Parathyroid adenoma (tissue), 2 donors: ENCODE measurements around the gene DPP3.

ENCODE experiments used
- H2AFZ ChIP-seq: fragments of 300-600 bp; sonication (generic); one replicate; pipeline ENCODE4 v1.7.0; 2017; ENCODE audit warnings: antibody characterized with exemption, mild to moderate bottlenecking
- H3K27ac ChIP-seq: fragments of 300-600 bp; sonication (generic); one replicate; pipeline ENCODE4 v1.7.0; 2017
- H3K27me3 ChIP-seq: fragments of 300-600 bp; sonication (generic); one replicate; pipeline ENCODE4 v1.7.0; 2017; ENCODE audit warnings: low read length; ENCODE audit not compliant: control insufficient read depth, insufficient read depth
- H3K36me3 ChIP-seq: fragments of 300-600 bp; sonication (generic); one replicate; pipeline ENCODE4 v1.7.0; 2017; ENCODE audit warnings: low read length; ENCODE audit not compliant: control insufficient read depth, insufficient read depth
- H3K4me1 ChIP-seq: fragments of 300-600 bp; sonication (generic); one replicate; pipeline ENCODE4 v1.7.0; 2017; ENCODE audit warnings: control low read depth
- H3K4me2 ChIP-seq: fragments of 300-600 bp; sonication (generic); one replicate; pipeline ENCODE4 v1.7.0; 2017; ENCODE audit warnings: low read length
- H3K4me3 ChIP-seq: fragments of 300-600 bp; sonication (generic); one replicate; pipeline ENCODE4 v1.7.0; 2017; ENCODE audit warnings: low read depth, low read length
- H3K79me2 ChIP-seq: fragments of 300-600 bp; sonication (generic); one replicate; pipeline ENCODE4 v1.7.0; 2017; ENCODE audit warnings: control low read depth
- H3K9ac ChIP-seq: fragments of 300-600 bp; sonication (generic); one replicate; pipeline ENCODE4 v1.7.0; 2017; ENCODE audit warnings: mild to moderate bottlenecking
- H3K9me3 ChIP-seq: fragments of 300-600 bp; sonication (generic); one replicate; pipeline ENCODE4 v1.7.0; 2017; ENCODE audit warnings: low read length; ENCODE audit not compliant: control insufficient read depth
- TF ChIP-seq, protein P1 (sequence below): fragments of 300-600 bp; sonication (generic); IDR thresholded peaks from one replicate; pipeline ENCODE4 v1.7.0; 2017; ENCODE audit warnings: antibody characterized with exemption, mild to moderate bottlenecking
- donor health status: primary hyperparathyroidism.

The DPP3 gene

DNA sequence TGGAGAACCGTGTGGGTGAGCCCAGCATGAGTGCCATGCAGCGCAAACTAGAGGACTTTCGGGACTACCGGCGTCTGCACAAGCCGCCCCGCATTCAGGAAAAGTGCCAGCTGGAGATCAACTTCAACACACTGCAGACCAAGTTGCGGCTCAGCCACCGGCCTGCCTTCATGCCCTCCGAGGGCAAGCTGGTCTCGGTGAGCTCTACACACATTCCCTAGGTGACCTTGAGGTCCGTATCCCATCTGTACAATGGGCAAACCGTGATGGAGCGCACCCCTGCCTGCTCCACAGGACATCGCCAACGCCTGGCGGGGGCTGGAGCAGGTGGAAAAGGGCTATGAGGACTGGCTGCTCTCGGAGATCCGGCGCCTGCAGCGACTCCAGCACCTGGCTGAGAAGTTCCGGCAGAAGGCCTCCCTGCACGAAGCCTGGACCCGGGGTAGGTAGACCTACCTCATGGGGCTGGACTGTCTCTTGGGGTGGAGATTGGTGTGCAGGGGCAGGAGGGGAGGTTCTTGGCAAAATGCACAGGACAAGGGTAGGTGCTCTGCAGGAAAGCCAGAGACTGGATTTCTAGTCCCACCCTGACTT, 77.6 kb downstream of the DPP3 start:
- Histone ChIP-seq H3K4me2 (no peak overlapping the region), H3K9ac (no peak overlapping the region), H3K27me3 (no peaks in the 10 kb centered on the region), H3K9me3 (no peaks in the 10 kb centered on the region), H3K4me3 (no peak overlapping the region), H3K4me1 (peaks cover 4% of the 10 kb centered on the region), H2AFZ (no peak overlapping the region), H3K36me3 (no peaks in the 10 kb centered on the region), H3K79me2 (no peaks in the 10 kb centered on the region), H3K27ac (no peak overlapping the region)
- TF ChIP-seq, protein P1, sequence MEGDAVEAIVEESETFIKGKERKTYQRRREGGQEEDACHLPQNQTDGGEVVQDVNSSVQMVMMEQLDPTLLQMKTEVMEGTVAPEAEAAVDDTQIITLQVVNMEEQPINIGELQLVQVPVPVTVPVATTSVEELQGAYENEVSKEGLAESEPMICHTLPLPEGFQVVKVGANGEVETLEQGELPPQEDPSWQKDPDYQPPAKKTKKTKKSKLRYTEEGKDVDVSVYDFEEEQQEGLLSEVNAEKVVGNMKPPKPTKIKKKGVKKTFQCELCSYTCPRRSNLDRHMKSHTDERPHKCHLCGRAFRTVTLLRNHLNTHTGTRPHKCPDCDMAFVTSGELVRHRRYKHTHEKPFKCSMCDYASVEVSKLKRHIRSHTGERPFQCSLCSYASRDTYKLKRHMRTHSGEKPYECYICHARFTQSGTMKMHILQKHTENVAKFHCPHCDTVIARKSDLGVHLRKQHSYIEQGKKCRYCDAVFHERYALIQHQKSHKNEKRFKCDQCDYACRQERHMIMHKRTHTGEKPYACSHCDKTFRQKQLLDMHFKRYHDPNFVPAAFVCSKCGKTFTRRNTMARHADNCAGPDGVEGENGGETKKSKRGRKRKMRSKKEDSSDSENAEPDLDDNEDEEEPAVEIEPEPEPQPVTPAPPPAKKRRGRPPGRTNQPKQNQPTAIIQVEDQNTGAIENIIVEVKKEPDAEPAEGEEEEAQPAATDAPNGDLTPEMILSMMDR = no peak
